Neuronal stem cell (in vitro differentiated cells): ENCODE measurements around the gene ELANE.

Experiments
- DNase-seq: peaks from one replicate; pipeline ENCODE4 v3.0.0-alpha.2; 2013; ENCODE audit warnings: low spot score
- H2AFZ ChIP-seq: one replicate; pipeline ENCODE4 v1.6.1; 2013; ENCODE audit warnings: mild to moderate bottlenecking, low read length, inconsistent platforms
- H2AK5ac ChIP-seq: 2 replicates; pipeline ENCODE4 v1.6.1; 2013; ENCODE audit warnings: low read depth, mild to moderate bottlenecking, inconsistent platforms, low read length, moderate library complexity, mixed read lengths
- H2BK120ac ChIP-seq: 2 replicates; pipeline ENCODE4 v1.6.1; 2013; ENCODE audit warnings: low read depth, mild to moderate bottlenecking, inconsistent platforms, low read length, moderate library complexity, mixed read lengths
- H2BK12ac ChIP-seq: one replicate; pipeline ENCODE4 v1.6.1; 2013; ENCODE audit warnings: low read length, inconsistent platforms
- H2BK15ac ChIP-seq: 2 replicates; pipeline ENCODE4 v1.6.1; 2013; ENCODE audit warnings: mild to moderate bottlenecking, low read length, inconsistent platforms, mixed read lengths
- H2BK5ac ChIP-seq: one replicate; pipeline ENCODE4 v1.6.1; 2013; ENCODE audit warnings: inconsistent platforms, mild to moderate bottlenecking, low read length, moderate library complexity
- H3K14ac ChIP-seq: one replicate; pipeline ENCODE4 v1.6.1; 2013; ENCODE audit warnings: low read length, inconsistent platforms
- H3K18ac ChIP-seq: 2 replicates; pipeline ENCODE4 v1.6.1; 2013; ENCODE audit warnings: low read length, inconsistent platforms
- H3K23ac ChIP-seq: 2 replicates; pipeline ENCODE4 v1.6.1; 2013; ENCODE audit warnings: low read depth, mild to moderate bottlenecking, mixed read lengths, low read length, inconsistent platforms; ENCODE audit not compliant: poor library complexity
- H3K27ac ChIP-seq: replicated peaks from 3 replicates; pipeline ENCODE4 v1.5.1; 2013; ENCODE audit warnings: low read length, inconsistent platforms
- H3K27me3 ChIP-seq, 3 experiments: 2 replicates each; pipeline ENCODE4 v1.6.1; 2013; ENCODE audit warnings: low read length in 3 of 3, mild to moderate bottlenecking in 2 of 3, inconsistent platforms in 1 of 3, low read depth in 1 of 3, mixed read lengths in 1 of 3, moderate library complexity in 1 of 3; ENCODE audit not compliant: control insufficient read depth in 3 of 3, insufficient read depth in 3 of 3
- H3K36me3 ChIP-seq, 2 donors: replicated peaks in 1 of 2; 2 replicates each; pipeline ENCODE4 v1.6.1; 2013; ENCODE audit warnings: low read length in 2 of 2; ENCODE audit not compliant: control insufficient read depth in 2 of 2, insufficient read depth in 2 of 2
- H3K4ac ChIP-seq: 2 replicates; pipeline ENCODE4 v1.6.1; 2013; ENCODE audit warnings: inconsistent platforms, mild to moderate bottlenecking, low read length, moderate library complexity
- H3K4me1 ChIP-seq, 2 donors: 1 replicate in 1 of 2; 2 replicates in 1 of 2; pipeline ENCODE4 v1.6.1; 2013; ENCODE audit warnings: low read length in 2 of 2, low read depth in 1 of 2; ENCODE audit not compliant: control insufficient read depth in 2 of 2, insufficient read depth in 1 of 2
- H3K4me2 ChIP-seq: one replicate; pipeline ENCODE4 v1.6.1; 2013; ENCODE audit warnings: mild to moderate bottlenecking, low read length, inconsistent platforms; ENCODE audit not compliant: insufficient read depth, poor library complexity, severe bottlenecking
- H3K4me3 ChIP-seq, 2 donors: 2 replicates each; pipeline ENCODE4 v1.5.1; 2013; ENCODE audit warnings: low read length in 2 of 2, mild to moderate bottlenecking in 2 of 2, inconsistent platforms in 1 of 2, moderate library complexity in 1 of 2
- H3K79me1 ChIP-seq: one replicate; pipeline ENCODE4 v1.6.1; 2013; ENCODE audit warnings: low read depth, mild to moderate bottlenecking, inconsistent platforms, low read length, moderate library complexity
- H3K9ac ChIP-seq: one replicate; pipeline ENCODE4 v1.6.1; 2013; ENCODE audit warnings: mild to moderate bottlenecking, low read depth, low read length, inconsistent platforms; ENCODE audit not compliant: poor library complexity
- H3K9me3 ChIP-seq, 2 donors: replicated peaks in 1 of 2; 2 replicates each; pipeline versions ENCODE3 to v1.6.1; 2013; ENCODE audit warnings: low read length in 2 of 2, mild to moderate bottlenecking in 2 of 2, inconsistent platforms in 1 of 2, low read depth in 1 of 2, mixed read lengths in 1 of 2, moderate library complexity in 1 of 2; ENCODE audit not compliant: control insufficient read depth in 2 of 2, insufficient read depth in 1 of 2
- H4K8ac ChIP-seq: one replicate; pipeline ENCODE4 v1.6.1; 2013; ENCODE audit warnings: low read depth, mild to moderate bottlenecking, inconsistent platforms, low read length, moderate library complexity
- H4K91ac ChIP-seq: one replicate; pipeline ENCODE4 v1.6.1; 2013; ENCODE audit warnings: low read length, low read depth, mild to moderate bottlenecking, inconsistent platforms; ENCODE audit not compliant: poor library complexity
- WGBS, 2 donors: extraction: QIAGEN DNeasy Blood & Tissue Kit; methylation state at CpG; one replicate each; pipeline ENCODE4 v1.1.7; 2013; ENCODE audit warnings: missing lambda C conversion rate in 2 of 2, mixed read lengths in 1 of 2; ENCODE audit not compliant: insufficient read length in 2 of 2, insufficient replicate concordance in 1 of 2; ENCODE audit errors: extremely low coverage in 2 of 2; 5-methylcytosine and 5-hydroxymethylcytosine counted together

ELANE gene

GRCh38 chr19:854549-854948 lies 2.4 kb downstream of the ELANE start:
- H2BK5ac ChIP-seq: no peak overlapping the region
- H2BK15ac ChIP-seq: no peak overlapping the region
- no peak overlapping the region for H2AFZ ChIP-seq
- no peak overlapping the region for H3K23ac ChIP-seq
- peaks cover 0 to 2% of the 10 kb centered on the region in 2 donors for H3K9me3 ChIP-seq
- no peak overlapping the region for H4K8ac ChIP-seq
- H4K91ac ChIP-seq: no peak overlapping the region
- H3K27ac ChIP-seq: no peak overlapping the region
- no peak overlapping the region for H3K18ac ChIP-seq
- no peak overlapping the region for H2AK5ac ChIP-seq
- H2BK12ac ChIP-seq: no peak overlapping the region
- peaks cover 0 to 6% of the 10 kb centered on the region in 2 donors for H3K4me1 ChIP-seq
- H2BK120ac ChIP-seq: no peak overlapping the region
- no peak for DNase-seq
- H3K4me2 ChIP-seq: no peak overlapping the region
- H3K79me1 ChIP-seq: no peaks in the 10 kb centered on the region
- H3K14ac ChIP-seq: no peak overlapping the region
- H3K27me3 ChIP-seq: peaks cover 0 to 11% (median 11%) of the 10 kb centered on the region in 3 experiments
- WGBS, 2 donors: no CpG with 5 or more reads among the region's 6 CpGs
- H3K36me3 ChIP-seq: no peaks in the 10 kb centered on the region
- H3K4me3 ChIP-seq: no peak overlapping the region
- no peak overlapping the region for H3K9ac ChIP-seq
- H3K4ac ChIP-seq: no peak overlapping the region

GRCh38 chr19:855142-855541 lies 3.0 kb downstream of the ELANE start:
- peak overlapping the region; percentile 66 for H2AK5ac ChIP-seq
- no peak overlapping the region for H3K4ac ChIP-seq

GRCh38 chr19:855566-856120 lies 3.5 kb downstream of the ELANE start:
- Histone ChIP-seq H3K14ac (peak overlapping the region; percentile 99), H2BK12ac (no peak overlapping the region), H4K8ac (no peak overlapping the region), H3K9me3 (peaks cover 0 to 2% of the 10 kb centered on the region in 2 donors), H3K36me3 (no peaks in the 10 kb centered on the region), H3K18ac (peak overlapping the region; percentile 89), H3K4me1 (peaks cover 0 to 2% of the 10 kb centered on the region in 2 donors), H3K79me1 (peaks cover 2% of the 10 kb centered on the region), H3K23ac (peak overlapping the region; percentile 98), H3K27me3 (peaks cover 7 to 22% (median 20%) of the 10 kb centered on the region in 3 experiments), H3K4ac (no peak overlapping the region), H4K91ac (no peak overlapping the region), H3K27ac (no peak overlapping the region), H2AK5ac (peak overlapping the region; percentile 66), H3K4me2 (no peak overlapping the region), H3K9ac (peak overlapping the region; percentile 70), H2BK5ac (no peak overlapping the region), H3K4me3 (no peak overlapping the region), H2AFZ (no peak overlapping the region), H2BK15ac (peak overlapping the region; percentile 38), H2BK120ac (no peak overlapping the region)
- WGBS, 2 donors: no CpG with 5 or more reads among the region's 40 CpGs
- no peak for DNase-seq

More at GRCh38 chr19:855142-855541, 3.0 kb downstream of the ELANE start:
- no peak overlapping the region for H2BK120ac ChIP-seq
- no peaks in the 10 kb centered on the region for H3K36me3 ChIP-seq
- no peak overlapping the region for H3K4me2 ChIP-seq
- WGBS, 2 donors: no CpG with 5 or more reads among the region's 12 CpGs
- no peak overlapping the region for H2BK12ac ChIP-seq
- H3K27ac ChIP-seq: no peak overlapping the region
- H3K14ac ChIP-seq: peak overlapping the region; percentile 99
- H3K18ac ChIP-seq: peak overlapping the region; percentile 89
- no peak overlapping the region for H4K91ac ChIP-seq
- no peak overlapping the region for H2AFZ ChIP-seq
- H3K9ac ChIP-seq: no peak overlapping the region
- no peak overlapping the region for H2BK5ac ChIP-seq
- H2BK15ac ChIP-seq: no peak overlapping the region
- no peak overlapping the region for H3K4me3 ChIP-seq
- H4K8ac ChIP-seq: no peak overlapping the region
- peaks cover 3 to 17% (median 17%) of the 10 kb centered on the region in 3 experiments for H3K27me3 ChIP-seq
- H3K9me3 ChIP-seq: peaks cover 0 to 2% of the 10 kb centered on the region in 2 donors
- peak overlapping the region; percentile 98 for H3K23ac ChIP-seq
- H3K4me1 ChIP-seq: peaks cover 0 to 6% of the 10 kb centered on the region in 2 donors
- peaks cover 2% of the 10 kb centered on the region for H3K79me1 ChIP-seq
- DNase-seq: no peak

GRCh38 chr19:858284-858683 lies 6.2 kb downstream of the ELANE start:
- peaks cover 4% of the 10 kb centered on the region for H3K79me1 ChIP-seq
- H3K4me2 ChIP-seq: no peak overlapping the region
- no peak overlapping the region for H3K14ac ChIP-seq
- no peak for DNase-seq
- H3K4me3 ChIP-seq: peak overlapping the region in 1 of 2 donors; percentile 30
- no peaks in the 10 kb centered on the region for H3K36me3 ChIP-seq
- H3K23ac ChIP-seq: no peak overlapping the region
- peaks cover 2 to 3% of the 10 kb centered on the region in 2 donors for H3K4me1 ChIP-seq
- H3K9me3 ChIP-seq: peaks cover 0 to 9% of the 10 kb centered on the region in 2 donors
- peaks cover 18 to 42% (median 19%) of the 10 kb centered on the region in 3 experiments for H3K27me3 ChIP-seq
- H3K18ac ChIP-seq: no peak overlapping the region
- no peak overlapping the region for H2AFZ ChIP-seq
- no peak overlapping the region for H2BK5ac ChIP-seq
- H3K27ac ChIP-seq: no peak overlapping the region
- WGBS, 2 donors: no CpG with 5 or more reads among the region's 9 CpGs
- H2AK5ac ChIP-seq: no peak overlapping the region
- H4K91ac ChIP-seq: no peak overlapping the region
- no peak overlapping the region for H2BK12ac ChIP-seq
- H3K9ac ChIP-seq: no peak overlapping the region
- H2BK120ac ChIP-seq: no peak overlapping the region
- H4K8ac ChIP-seq: no peak overlapping the region
- H2BK15ac ChIP-seq: no peak overlapping the region
- H3K4ac ChIP-seq: no peak overlapping the region
